Stimulated activated CD4-positive, alpha-beta T cell treated with anti-CD3 and anti-CD28 coated beads, Interleukin-2, amount 100 ng/mL, for 24 hours (primary cell): ENCODE results near the gene RNU6-9.
A peak's percentile ranks its signal among the peaks of the same experiment; 100 is the strongest.
"Not testable (repeated sequence)": the region's sequence is repeated elsewhere in the genome, so short reads cannot be mapped to it uniquely, and the experiment has no call there.

Source experiments
- DNase-seq, 2 donors: peaks; one replicate each; pipeline ENCODE4 v3.0.0-alpha.2; 2020

Gene RNU6-9

DNA sequence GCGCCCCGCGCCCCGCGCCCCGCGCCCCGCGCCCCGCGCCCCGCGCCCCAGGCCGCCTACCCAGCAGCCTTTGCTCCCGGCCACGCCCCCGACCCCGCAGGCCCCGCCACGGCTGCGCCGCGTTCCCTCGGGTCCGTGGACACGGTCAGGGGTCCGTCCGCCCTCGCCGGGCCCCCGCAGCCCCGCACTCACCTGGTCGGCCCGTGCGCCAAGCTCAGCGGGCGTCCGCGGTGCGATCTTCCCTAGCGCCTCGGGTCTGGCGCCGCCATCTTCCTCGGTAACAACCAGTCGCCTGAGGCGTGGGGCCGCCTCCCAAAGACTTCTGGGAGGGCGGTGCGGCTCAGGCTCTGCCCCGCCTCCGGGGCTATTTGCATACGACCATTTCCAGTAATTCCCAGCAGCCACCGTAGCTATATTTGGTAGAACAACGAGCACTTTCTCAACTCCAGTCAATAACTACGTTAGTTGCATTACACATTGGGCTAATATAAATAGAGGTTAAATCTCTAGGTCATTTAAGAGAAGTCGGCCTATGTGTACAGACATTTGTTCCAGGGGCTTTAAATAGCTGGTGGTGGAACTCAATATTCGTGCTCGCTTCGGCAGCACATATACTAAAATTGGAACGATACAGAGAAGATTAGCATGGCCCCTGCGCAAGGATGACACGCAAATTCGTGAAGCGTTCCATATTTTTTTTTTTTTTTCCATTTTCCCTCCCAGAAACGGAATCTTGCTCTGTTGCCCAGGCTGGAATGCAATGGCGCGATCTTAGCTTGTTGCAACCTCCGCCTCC lies at the start of gene RNU6-9, which contains the start of gene MED16:
Gene RNU6-9 (plus strand): TSS at position 591 of the 796 bp plus-strand sequence.
Gene MED16 (minus strand): TSS at position 294 of the 796 bp plus-strand sequence. CDS start 2,056 bp downstream, outside the sequence.
- peak; percentile 89 for DNase-seq

DNA sequence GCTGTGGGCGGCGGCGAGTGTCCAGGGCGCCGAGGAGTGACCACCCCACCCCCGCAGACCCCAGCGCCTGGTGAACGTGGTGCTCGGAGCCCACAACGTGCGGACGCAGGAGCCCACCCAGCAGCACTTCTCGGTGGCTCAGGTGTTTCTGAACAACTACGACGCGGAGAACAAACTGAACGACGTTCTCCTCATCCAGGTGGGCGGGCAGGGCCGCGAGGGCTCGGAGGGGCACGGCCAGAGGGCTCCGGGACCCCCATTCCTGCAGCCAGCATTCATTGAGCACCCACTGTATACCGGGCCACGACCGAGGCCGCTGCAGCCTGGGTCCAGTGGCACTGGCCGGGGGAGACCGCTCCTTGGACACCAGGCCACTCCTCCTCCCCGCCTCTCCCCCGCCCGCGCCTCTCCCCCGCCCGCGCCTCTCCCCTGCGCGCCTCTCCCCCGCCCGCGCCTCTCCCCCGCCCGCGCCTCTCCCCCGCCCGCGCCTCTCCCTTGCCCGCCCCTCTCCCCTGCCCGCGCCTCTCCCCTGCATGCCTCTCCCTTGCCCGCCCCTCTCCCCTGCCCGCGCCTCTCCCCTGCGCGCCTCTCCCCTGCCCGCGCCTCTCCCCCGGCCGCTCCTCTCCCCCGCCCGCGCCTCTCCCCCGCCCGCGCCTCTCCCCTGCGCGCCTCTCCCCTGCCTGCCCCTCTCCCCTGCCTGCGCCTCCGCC lies 49.3 kb upstream of the RNU6-9 start:
- no peak for DNase-seq

- DNase-seq: no peak
Measured at GRCh38 chr19:844546-844971, 48.7 kb upstream of the RNU6-9 start.

DNA sequence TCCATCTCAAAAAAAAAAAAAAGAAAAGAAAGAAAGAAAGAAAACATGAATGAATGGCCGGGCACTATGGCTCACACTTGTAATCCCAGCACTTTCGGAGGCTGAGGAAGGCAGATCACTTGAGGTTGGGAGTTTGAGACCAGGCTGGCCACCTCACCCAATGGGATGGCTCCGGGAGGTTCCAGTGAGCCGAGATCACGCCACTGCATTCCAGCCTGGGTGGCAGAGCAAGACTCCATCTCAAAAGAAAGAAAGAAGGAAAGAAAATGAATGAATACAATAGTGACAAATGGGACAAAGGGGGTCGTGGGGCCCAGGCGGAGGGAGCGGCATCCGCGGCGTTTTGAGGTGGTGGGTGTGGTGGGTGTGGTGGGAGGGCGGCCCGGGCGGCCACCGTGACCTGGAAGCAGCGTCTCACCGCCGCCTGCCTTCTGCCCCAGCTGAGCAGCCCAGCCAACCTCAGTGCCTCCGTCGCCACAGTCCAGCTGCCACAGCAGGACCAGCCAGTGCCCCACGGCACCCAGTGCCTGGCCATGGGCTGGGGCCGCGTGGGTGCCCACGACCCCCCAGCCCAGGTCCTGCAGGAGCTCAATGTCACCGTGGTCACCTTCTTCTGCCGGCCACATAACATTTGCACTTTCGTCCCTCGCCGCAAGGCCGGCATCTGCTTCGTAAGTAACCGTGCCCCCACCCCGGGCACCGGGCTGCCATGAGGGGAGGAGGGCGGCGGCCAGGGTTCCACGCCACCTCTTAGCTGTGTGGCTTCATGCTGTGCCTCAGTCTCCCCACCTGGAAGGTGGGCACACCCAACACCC lies 47.4 kb upstream of the RNU6-9 start:
- no peak for DNase-seq

- no peak for DNase-seq
Measured at GRCh38 chr19:848386-848921, 44.8 kb upstream of the RNU6-9 start.

- DNase-seq: not testable (repeated sequence)
Measured at GRCh38 chr19:849195-849594, 44.1 kb upstream of the RNU6-9 start.

DNA sequence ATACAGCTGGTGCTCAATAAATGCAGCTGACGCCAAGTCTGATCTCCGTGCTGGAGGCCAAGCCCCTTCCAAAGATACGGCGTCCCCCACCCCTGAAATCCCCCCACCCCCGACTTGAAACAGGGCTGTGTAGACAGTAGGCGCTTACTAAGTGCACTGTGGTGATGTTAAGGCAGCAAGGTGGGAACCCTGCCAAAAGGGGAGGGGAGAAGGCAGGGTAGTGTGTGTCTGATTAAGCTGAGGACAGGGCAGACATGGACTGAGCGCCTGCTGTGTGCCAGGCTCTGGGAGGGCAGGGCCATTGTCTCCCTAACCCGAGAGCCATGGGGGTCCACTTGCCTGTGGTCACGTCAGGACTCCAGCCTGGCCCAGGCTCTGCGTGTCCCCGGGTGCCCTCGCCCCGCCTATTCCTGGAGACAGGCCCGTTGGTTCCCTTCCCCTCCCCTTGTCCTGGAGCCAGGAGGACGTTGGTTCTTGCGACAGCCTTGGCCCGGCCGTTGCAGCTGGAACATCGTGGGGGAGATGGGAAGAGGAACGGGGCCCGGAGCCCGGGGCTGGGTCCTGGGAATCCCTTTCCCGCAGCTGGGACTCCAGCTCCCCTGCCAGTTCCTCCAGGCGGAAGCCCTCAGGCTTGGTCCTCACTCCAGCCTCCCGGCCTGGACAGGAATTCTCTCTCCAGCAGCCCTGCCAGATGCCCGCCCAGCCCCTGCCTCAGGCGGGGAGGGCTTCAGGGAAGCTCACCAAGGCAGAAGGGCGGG lies 42.9 kb upstream of the RNU6-9 start:
- no peak for DNase-seq

- no peak for DNase-seq
Measured at GRCh38 chr19:850979-851335, 42.3 kb upstream of the RNU6-9 start.

- DNase-seq: no peak
Measured at GRCh38 chr19:852136-853013, 40.9 kb upstream of the RNU6-9 start, which contains the start of gene ELANE. ELANE (plus strand) TSS chr19:852303; CDS start chr19:852329, 26 bp downstream.

DNA sequence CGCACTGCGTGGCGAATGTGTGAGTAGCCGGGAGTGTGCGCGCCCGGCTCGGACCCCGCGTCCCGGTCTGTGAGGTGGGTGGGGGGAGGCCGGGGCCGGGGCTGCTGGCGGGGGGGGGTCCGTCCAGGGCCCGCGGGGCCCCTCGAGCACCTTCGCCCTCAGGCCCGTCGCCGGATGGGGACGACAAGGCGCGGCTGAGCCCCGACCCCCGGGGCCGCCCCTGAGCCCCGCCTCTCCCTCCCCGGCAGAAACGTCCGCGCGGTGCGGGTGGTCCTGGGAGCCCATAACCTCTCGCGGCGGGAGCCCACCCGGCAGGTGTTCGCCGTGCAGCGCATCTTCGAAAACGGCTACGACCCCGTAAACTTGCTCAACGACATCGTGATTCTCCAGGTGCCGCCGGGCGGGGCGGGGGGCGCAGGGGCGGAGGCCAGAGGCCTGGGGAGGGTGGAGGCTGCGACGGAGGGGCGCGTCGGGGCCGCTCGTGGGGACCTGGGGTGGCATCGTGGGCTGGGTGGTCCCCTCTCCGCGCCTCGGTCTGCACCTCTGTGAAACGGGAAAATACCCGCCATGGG lies 40.2 kb upstream of the RNU6-9 start:
- no peak for DNase-seq

- DNase-seq: not testable (repeated sequence)
Measured at GRCh38 chr19:853614-854220, 39.6 kb upstream of the RNU6-9 start.

DNA sequence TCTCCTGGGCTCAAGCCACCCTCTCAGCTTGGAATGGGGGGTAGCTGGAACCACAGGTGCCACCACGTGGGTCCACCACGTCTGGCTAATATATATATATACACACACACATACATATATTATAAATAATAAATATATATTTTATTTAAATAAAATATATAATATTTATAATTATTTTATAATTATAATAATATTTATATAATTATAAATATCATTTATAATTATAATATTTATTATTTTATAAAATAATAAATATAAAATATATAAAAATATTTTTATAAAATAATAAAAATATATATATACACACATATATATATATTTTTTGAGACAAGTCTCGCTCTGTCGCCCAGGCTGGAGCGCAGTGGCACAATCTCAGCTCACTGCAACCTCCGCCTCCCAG lies 38.7 kb upstream of the RNU6-9 start:
- no peak for DNase-seq

DNA sequence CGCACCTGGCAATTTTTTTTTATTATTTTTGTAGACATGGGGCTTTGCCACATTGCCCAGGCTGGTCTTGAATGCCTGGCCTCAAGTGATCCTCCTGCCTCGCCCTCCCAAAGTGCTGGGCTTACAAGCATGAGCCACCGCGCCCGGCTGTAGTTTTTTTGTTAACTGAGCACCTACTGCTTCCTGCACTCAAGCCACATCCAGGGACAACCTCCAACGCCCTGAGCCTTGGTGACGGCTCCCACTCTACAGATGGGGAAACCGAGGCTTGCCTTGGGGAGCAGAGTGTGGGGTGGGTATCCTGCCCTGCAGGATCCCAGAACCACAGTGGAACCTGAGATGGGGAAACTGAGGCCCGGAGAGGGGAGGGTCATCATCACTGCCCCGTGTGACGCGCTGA lies 38.1 kb upstream of the RNU6-9 start:
- no peak for DNase-seq

- no peak for DNase-seq
Measured at GRCh38 chr19:855566-856120, 37.6 kb upstream of the RNU6-9 start.

DNA sequence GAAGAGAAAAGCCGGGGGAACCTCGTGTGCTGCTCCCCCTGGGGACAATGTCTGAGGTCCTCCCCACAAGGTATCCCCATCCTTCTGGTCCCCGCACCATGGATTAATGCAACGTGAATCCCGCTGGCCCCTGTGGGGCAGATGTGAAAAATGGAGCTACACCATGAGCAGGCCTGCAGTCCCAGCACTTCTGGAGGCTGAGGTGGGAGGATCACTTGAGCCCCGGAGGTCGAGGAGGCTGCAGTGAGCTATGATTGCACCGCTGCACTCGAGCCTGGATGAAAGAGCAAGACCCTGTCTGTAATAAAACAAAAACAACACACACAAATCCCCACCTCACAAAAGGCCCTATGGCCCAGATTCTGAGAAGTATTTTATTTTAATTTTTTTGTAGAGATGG lies 35.0 kb upstream of the RNU6-9 start:
- DNase-seq: no peak

- no peak for DNase-seq
Measured at GRCh38 chr19:858868-859843, 34.1 kb upstream of the RNU6-9 start, which contains the start of gene CFD. CFD (plus strand) TSS chr19:859664; CDS start chr19:859690, 26 bp downstream.

GRCh38 chr19:861141-861755 lies 32.0 kb upstream of the RNU6-9 start:
- no peak for DNase-seq
